Gastroesophageal sphincter (tissue), 3 donors: ENCODE results near the gene AUTS2.

Experiments
- EP300 ChIP-seq: sonication (generic); formaldehyde crosslinking; IDR thresholded peaks from one replicate; pipeline ENCODE4 v1.6.1; 2017; ENCODE audit warnings: antibody characterized with exemption, mild to moderate bottlenecking
- POLR2A ChIP-seq, 2 donors: fragments of 450-650 bp; IDR thresholded peaks; one replicate each; pipeline ENCODE4 v1.6.1; 2017; ENCODE audit warnings: antibody characterized with exemption in 2 of 2, mild to moderate bottlenecking in 2 of 2, moderate library complexity in 1 of 2
- POLR2AphosphoS5 ChIP-seq: sonication (generic); formaldehyde crosslinking; IDR thresholded peaks from one replicate; pipeline ENCODE4 v1.6.1; 2017; ENCODE audit warnings: antibody characterized with exemption
- TF ChIP-seq, protein P1 (sequence below), 4 experiments: fragments of 200-600 bp in 2 of 4; fragments of 450-650 bp in 2 of 4; sonication (generic) in 1 of 4; IDR thresholded peaks; one replicate each; pipeline ENCODE4 v1.5.1; 2017 to 2019; ENCODE audit warnings: antibody characterized with exemption in 4 of 4, mild to moderate bottlenecking in 2 of 4, moderate library complexity in 2 of 4

DNA sequence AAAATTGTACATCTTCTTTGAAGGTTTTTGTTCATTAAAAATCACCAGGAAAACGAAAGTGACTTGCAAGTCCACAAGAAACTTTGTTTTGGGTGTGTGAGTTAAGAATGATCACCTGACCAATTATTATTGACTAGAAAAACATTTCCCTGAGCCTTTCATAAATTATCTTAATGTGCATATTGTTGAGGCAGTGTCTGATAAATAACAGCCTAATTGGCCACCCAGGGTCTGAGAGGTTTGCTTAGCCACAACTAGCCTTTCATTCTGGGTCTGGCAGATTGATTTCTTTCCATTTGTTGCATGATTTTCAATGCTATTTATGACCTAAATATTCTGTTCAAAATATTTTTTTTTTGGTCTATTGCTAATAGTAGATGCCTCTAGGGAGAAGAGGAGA lies 152.8 kb downstream of the AUTS2 start:
- no peak for TF ChIP-seq POLR2AphosphoS5
- TF ChIP-seq, protein P1, sequence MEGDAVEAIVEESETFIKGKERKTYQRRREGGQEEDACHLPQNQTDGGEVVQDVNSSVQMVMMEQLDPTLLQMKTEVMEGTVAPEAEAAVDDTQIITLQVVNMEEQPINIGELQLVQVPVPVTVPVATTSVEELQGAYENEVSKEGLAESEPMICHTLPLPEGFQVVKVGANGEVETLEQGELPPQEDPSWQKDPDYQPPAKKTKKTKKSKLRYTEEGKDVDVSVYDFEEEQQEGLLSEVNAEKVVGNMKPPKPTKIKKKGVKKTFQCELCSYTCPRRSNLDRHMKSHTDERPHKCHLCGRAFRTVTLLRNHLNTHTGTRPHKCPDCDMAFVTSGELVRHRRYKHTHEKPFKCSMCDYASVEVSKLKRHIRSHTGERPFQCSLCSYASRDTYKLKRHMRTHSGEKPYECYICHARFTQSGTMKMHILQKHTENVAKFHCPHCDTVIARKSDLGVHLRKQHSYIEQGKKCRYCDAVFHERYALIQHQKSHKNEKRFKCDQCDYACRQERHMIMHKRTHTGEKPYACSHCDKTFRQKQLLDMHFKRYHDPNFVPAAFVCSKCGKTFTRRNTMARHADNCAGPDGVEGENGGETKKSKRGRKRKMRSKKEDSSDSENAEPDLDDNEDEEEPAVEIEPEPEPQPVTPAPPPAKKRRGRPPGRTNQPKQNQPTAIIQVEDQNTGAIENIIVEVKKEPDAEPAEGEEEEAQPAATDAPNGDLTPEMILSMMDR (IDR thresholded peaks at IDR 0.05), result no peak
- TF ChIP-seq POLR2A (IDR thresholded peaks at IDR 0.05), result no peak
- no peak for TF ChIP-seq EP300
